ENCODE measurements around the gene GALNT6.

DNA sequence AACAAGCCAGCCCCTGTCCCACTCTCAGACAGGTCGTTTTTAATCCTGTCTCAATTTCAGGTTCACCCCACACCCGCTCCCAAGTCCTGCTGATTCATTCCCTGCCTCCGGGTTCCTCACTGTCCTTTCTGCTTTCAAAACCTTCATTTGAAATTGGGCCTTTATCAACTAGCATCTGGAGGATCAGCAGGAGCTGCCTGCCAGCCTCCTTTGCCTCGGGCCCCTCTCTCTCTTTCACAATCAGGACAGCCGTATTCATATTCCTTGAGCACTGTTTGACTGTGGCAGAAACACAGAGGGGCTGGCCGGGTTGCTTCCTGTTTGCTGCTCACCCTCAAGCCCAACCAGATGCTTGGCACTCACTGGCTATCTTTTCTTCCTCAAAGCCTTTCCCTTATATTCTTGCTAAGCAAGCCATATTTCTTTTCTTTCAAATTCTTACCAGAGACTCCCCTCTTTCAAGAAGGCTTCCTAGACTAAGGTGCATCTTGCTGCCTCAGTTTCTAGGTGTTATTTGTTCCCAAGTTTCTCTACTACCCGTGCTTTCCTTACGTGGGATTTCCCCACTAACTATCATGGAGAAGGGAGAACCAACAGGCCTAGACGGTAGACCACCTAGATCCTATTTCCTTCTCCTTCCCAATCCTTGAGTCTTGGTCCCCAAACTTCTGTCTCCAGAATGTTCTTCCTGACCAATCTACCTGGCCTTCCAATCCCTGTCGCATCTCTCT is 3.0 kb downstream of the GALNT6 start:
- TF ChIP-seq JUNB (IDR thresholded peaks at IDR 0.05): no peak
- no peak for TF ChIP-seq ZC3H11A (IDR thresholded peaks at IDR 0.05)
- TF ChIP-seq, protein P1, sequence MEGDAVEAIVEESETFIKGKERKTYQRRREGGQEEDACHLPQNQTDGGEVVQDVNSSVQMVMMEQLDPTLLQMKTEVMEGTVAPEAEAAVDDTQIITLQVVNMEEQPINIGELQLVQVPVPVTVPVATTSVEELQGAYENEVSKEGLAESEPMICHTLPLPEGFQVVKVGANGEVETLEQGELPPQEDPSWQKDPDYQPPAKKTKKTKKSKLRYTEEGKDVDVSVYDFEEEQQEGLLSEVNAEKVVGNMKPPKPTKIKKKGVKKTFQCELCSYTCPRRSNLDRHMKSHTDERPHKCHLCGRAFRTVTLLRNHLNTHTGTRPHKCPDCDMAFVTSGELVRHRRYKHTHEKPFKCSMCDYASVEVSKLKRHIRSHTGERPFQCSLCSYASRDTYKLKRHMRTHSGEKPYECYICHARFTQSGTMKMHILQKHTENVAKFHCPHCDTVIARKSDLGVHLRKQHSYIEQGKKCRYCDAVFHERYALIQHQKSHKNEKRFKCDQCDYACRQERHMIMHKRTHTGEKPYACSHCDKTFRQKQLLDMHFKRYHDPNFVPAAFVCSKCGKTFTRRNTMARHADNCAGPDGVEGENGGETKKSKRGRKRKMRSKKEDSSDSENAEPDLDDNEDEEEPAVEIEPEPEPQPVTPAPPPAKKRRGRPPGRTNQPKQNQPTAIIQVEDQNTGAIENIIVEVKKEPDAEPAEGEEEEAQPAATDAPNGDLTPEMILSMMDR (IDR thresholded peaks at IDR 0.05): no peak
- no peak for TF ChIP-seq POLR2A (IDR thresholded peaks at IDR 0.05; ENCODE audit: low read length)
- TF ChIP-seq RAD21 (conservative IDR thresholded peaks at IDR 0.05 in 1 of 2, IDR thresholded peaks at IDR 0.05 in 1 of 2): no peak
- TF ChIP-seq ZFP36 (IDR thresholded peaks at IDR 0.05; ENCODE audit: borderline replicate concordance, partially characterized antibody): no peak
- no peak for TF ChIP-seq REST (IDR thresholded peaks at IDR 0.05)
- TF ChIP-seq MYC (IDR thresholded peaks at IDR 0.05; ENCODE audit: borderline replicate concordance, low read length): no peak
- no peak for TF ChIP-seq PHF8 (IDR thresholded peaks at IDR 0.05; ENCODE audit: borderline replicate concordance, low read depth)
- no peak for TF ChIP-seq USF2 (IDR thresholded peaks at IDR 0.05)
- TF ChIP-seq RFX5 (IDR thresholded peaks at IDR 0.05): no peak
